ENCODE measurements around the gene NF2.

- TF ChIP-seq, protein P1, sequence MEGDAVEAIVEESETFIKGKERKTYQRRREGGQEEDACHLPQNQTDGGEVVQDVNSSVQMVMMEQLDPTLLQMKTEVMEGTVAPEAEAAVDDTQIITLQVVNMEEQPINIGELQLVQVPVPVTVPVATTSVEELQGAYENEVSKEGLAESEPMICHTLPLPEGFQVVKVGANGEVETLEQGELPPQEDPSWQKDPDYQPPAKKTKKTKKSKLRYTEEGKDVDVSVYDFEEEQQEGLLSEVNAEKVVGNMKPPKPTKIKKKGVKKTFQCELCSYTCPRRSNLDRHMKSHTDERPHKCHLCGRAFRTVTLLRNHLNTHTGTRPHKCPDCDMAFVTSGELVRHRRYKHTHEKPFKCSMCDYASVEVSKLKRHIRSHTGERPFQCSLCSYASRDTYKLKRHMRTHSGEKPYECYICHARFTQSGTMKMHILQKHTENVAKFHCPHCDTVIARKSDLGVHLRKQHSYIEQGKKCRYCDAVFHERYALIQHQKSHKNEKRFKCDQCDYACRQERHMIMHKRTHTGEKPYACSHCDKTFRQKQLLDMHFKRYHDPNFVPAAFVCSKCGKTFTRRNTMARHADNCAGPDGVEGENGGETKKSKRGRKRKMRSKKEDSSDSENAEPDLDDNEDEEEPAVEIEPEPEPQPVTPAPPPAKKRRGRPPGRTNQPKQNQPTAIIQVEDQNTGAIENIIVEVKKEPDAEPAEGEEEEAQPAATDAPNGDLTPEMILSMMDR (IDR thresholded peaks at IDR 0.05), result no peak
- TF ChIP-seq POLR2A (IDR thresholded peaks at IDR 0.05), result no peak
These were observed 103.1 kb downstream of the NF2 start for GRCh38 chr22:29706486-29706885.
